Sigmoid colon (tissue), 7 donors: ENCODE measurements around the gene ITGA5. TPM values are rescaled to one million over a fixed set of nuclear protein-coding genes. Genes with fewer than 3 reads are reported as not detected.
A peak's percentile ranks its signal among the peaks of the same experiment; 100 is the strongest.

ENCODE experiments used
- DNase-seq: peaks from one replicate; pipeline ENCODE4 v3.0.0-alpha.2; 2019
- H3K27ac ChIP-seq, 4 donors: fragments of 200-600 bp; sonication (generic); one replicate each; pipeline ENCODE4 v1.5.1; 2016 to 2019; ENCODE audit warnings: mild to moderate bottlenecking in 1 of 4
- H3K27me3 ChIP-seq, 3 donors: fragments of 200-600 bp; sonication (generic); one replicate each; pipeline ENCODE4 v1.5.1; 2019; ENCODE audit warnings: mild to moderate bottlenecking in 1 of 3
- H3K36me3 ChIP-seq, 4 donors: fragments of 200-600 bp; sonication (generic); one replicate each; pipeline ENCODE4 v1.5.1; 2016 to 2019
- H3K4me1 ChIP-seq, 4 donors: fragments of 200-600 bp; sonication (generic); one replicate each; pipeline ENCODE4 v1.5.1; 2017 to 2019
- H3K4me3 ChIP-seq, 4 donors: fragments of 200-600 bp; sonication (generic); one replicate each; pipeline ENCODE4 v1.5.1; 2017 to 2019; ENCODE audit warnings: mild to moderate bottlenecking in 2 of 4, moderate library complexity in 1 of 4
- H3K9me3 ChIP-seq, 4 donors: fragments of 200-600 bp in 3 of 4; sonication (generic) in 3 of 4; one replicate each; pipeline versions ENCODE4 v1.5.1 to v1.6.1; 2013 to 2019
- CTCF ChIP-seq, 4 experiments: fragments of 450-650 bp in 3 of 4; fragments of 200-600 bp in 1 of 4; IDR thresholded peaks; one replicate each; pipeline ENCODE4 v1.5.1; 2016 to 2019; ENCODE audit warnings: antibody characterized with exemption in 4 of 4, mild to moderate bottlenecking in 3 of 4, moderate library complexity in 2 of 4
- EP300 ChIP-seq, 4 donors: sonication (generic); formaldehyde crosslinking; IDR thresholded peaks; one replicate each; pipeline ENCODE4 v1.6.1; 2017; ENCODE audit warnings: antibody characterized with exemption in 4 of 4
- POLR2A ChIP-seq, 2 donors: fragments of 450-650 bp; IDR thresholded peaks; one replicate each; pipeline ENCODE4 v1.6.1; 2016; ENCODE audit warnings: antibody characterized with exemption in 2 of 2, mild to moderate bottlenecking in 2 of 2, moderate library complexity in 2 of 2
- POLR2AphosphoS5 ChIP-seq, 4 donors: sonication (generic); formaldehyde crosslinking; IDR thresholded peaks; one replicate each; pipeline ENCODE4 v1.6.1; 2017; ENCODE audit warnings: antibody characterized with exemption in 4 of 4
- WGBS, 2 donors: extraction: QIAGEN DNeasy Blood & Tissue Kit; methylation state at CpG; one replicate each; pipeline ENCODE4 v1.1.7; 2013; 5-methylcytosine and 5-hydroxymethylcytosine counted together
- intact Hi-C: fragments of 100-400 bp; cut with DNase I; formaldehyde crosslinking; loops from one replicate; pipeline ENCODE4 v1.15.1; 2023
- polyA plus RNA-seq, 3 donors: library from polyadenylated mRNA; stranded (reverse); fragments of 200-250 nt; gene quantifications; one replicate each; pipeline ENCODE4 v1.2.3, GENCODE V29; 2013
- total RNA-seq, 4 donors: library from RNA; depleted of rRNA; stranded (reverse); fragments of >200 nt; gene quantifications; one replicate each; pipeline ENCODE4 v1.1.0, GENCODE V29; 2016
- donor health status: healthy with polysubstance abuse.
- donor health status: Bipolar disorder and iron deficiency.
- donor health status: healthy.

The ITGA5 gene
- total and polyA plus RNA-seq, 7 donors, result 7.4 to 765 (median 200) TPM

GRCh38 chr12:54424224-54424623 is 5.2 kb upstream of the ITGA5 start:
- peak overlapping the region; percentile 22 to 100 (median 100) for H3K27ac ChIP-seq
- H3K4me1 ChIP-seq, result peaks cover 0 to 95% (median 88%) of the 10 kb centered on the region in 4 donors
- no peaks in the 10 kb centered on the region for H3K27me3 ChIP-seq
- intact Hi-C loops, result no loop called here
- H3K9me3 ChIP-seq, result no peaks in the 10 kb centered on the region
- TF ChIP-seq POLR2A (IDR thresholded peaks at IDR 0.05), result no peak
- no peak for TF ChIP-seq CTCF (IDR thresholded peaks at IDR 0.05)
- TF ChIP-seq POLR2AphosphoS5 (IDR thresholded peaks at IDR 0.05), result no peak
- TF ChIP-seq EP300 (IDR thresholded peaks at IDR 0.05), result no peak
- DNase-seq, result peak; percentile 66
- H3K36me3 ChIP-seq, result no peaks in the 10 kb centered on the region
- WGBS, 2 donors, result 55 to 67% methylated on average over 3 of the region's 3 CpGs
- no peak overlapping the region for H3K4me3 ChIP-seq

GRCh38 chr12:54423816-54424150 is 4.7 kb upstream of the ITGA5 start:
- DNase-seq, result peak; percentile 26
- intact Hi-C loops, result no loop called here
- no peaks in the 10 kb centered on the region for H3K9me3 ChIP-seq
- no peaks in the 10 kb centered on the region for H3K27me3 ChIP-seq
- 45 to 76% methylated on average over 5 of the region's 5 CpGs for WGBS, 2 donors
- H3K4me1 ChIP-seq, result peaks cover 0 to 90% (median 84%) of the 10 kb centered on the region in 4 donors
- no peaks in the 10 kb centered on the region for H3K36me3 ChIP-seq
- TF ChIP-seq EP300 (IDR thresholded peaks at IDR 0.05) (no peak), POLR2AphosphoS5 (IDR thresholded peaks at IDR 0.05) (no peak), POLR2A (IDR thresholded peaks at IDR 0.05) (no peak)
- no peak overlapping the region for H3K4me3 ChIP-seq
- peak overlapping the region; percentile 22 to 100 (median 100) for H3K27ac ChIP-seq

DNA sequence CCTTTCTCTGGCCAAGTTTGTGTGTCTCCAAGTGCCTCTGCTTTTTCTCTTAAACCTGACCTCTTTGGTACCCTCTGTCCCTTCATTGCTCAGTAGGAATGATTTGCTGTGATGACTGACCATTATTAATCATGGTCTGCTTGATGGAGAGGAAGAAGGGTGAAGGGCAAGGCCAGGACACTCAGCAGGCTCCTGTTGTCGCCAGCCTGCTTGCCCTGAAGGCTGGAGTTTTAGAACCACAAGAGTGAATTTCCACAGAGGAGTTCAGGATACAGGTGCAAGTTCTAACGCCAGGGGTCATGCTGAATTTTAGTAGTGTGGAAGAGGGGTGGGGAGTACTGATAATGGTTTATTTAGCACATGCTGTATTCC is 2.8 kb upstream of the ITGA5 start:
- Histone ChIP-seq H3K4me3 (peak overlapping the region in 2 of 4 donors; percentile 96 to 100), H3K4me1 (peaks cover 0 to 75% (median 65%) of the 10 kb centered on the region in 4 donors), H3K27ac (peak overlapping the region; percentile 96 to 100 (median 100)), H3K27me3 (no peaks in the 10 kb centered on the region), H3K36me3 (peaks cover 0 to 2% (median 0%) of the 10 kb centered on the region in 4 donors), H3K9me3 (no peaks in the 10 kb centered on the region)
- peak; percentile 50 for DNase-seq
- intact Hi-C loops, result no loop called here
- WGBS, 2 donors, result 64 to 74% methylated on average over 2 of the region's 2 CpGs
- TF ChIP-seq CTCF (IDR thresholded peaks at IDR 0.05) (no peak), POLR2A (IDR thresholded peaks at IDR 0.05) (no peak), POLR2AphosphoS5 (IDR thresholded peaks at IDR 0.05) (no peak), EP300 (IDR thresholded peaks at IDR 0.05) (no peak)

DNA sequence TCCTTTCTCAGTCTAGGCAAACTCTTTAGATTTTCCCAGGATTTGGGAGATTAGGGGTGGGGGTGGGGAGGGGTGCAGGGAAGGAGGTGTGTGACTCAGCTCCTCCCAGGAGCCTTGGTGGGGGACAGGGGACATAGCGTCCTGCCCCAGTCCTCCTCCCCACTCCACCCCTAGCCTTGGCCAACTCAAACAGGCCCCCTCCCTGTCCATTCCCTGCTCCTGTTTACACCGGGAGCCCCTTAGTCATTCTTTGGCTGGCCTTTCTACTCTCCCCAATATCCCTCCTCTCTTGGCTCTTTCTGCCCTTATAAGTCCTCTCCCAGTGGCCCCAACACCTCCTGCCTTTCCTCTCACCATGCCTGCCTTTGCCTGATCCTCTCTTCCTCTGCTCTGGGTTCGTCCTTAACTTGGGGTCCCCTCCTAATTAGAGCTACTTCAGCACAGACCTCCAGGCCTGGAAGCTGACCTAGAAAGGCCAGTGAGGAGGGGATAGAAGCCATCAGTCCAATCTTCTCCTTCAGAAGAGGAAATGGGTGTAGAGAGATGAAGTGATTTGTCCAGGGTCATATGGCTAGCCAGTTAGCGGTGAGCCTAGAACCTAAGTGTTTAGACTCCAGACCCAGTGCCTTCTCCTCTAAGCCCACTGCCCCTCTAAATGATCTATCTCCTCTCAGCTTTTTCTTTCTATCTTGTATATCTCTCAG is 2.3 kb upstream of the ITGA5 start:
- TF ChIP-seq POLR2AphosphoS5 (IDR thresholded peaks at IDR 0.05), result peak; percentile 57 to 84 (median 72)
- peak in 1 of 2 donors; percentile 18 for TF ChIP-seq POLR2A (IDR thresholded peaks at IDR 0.05)
- peak; percentile 72 to 95 (median 87) for TF ChIP-seq EP300 (IDR thresholded peaks at IDR 0.05)
- TF ChIP-seq CTCF (IDR thresholded peaks at IDR 0.05), result no peak
- H3K27me3 ChIP-seq, result no peaks in the 10 kb centered on the region
- peak; percentile 97 for DNase-seq
- H3K27ac ChIP-seq, result peak overlapping the region; percentile 96 to 100 (median 100)
- intact Hi-C loops, result no loop called here
- H3K4me3 ChIP-seq, result peak overlapping the region in 2 of 4 donors; percentile 96 to 100
- H3K4me1 ChIP-seq, result peaks cover 0 to 75% (median 62%) of the 10 kb centered on the region in 4 donors
- peaks cover 0 to 4% (median 1%) of the 10 kb centered on the region in 4 donors for H3K36me3 ChIP-seq
- WGBS, 2 donors, result 63 to 68% methylated on average over 4 of the region's 4 CpGs
- no peaks in the 10 kb centered on the region for H3K9me3 ChIP-seq

DNA sequence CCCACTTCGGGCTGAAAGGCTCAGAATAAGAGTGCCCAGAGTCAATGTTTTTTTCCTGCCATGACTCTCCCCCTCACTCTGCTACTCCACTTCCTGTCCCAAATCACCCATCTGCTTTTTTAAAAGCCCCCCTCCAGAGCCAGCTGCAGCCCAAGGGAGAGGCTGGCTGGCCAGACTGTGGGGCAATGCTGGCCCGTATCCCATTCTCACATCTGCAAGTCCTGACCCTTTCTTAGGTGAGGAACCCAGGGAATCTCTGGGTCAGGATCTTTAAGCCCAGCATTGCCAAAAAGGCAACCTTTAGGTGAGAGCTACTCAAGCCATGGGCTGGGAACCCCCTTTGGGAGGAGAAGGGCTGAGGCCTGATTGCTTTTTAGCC is 1.7 kb upstream of the ITGA5 start:
- no peaks in the 10 kb centered on the region for H3K9me3 ChIP-seq
- no peak for TF ChIP-seq POLR2A (IDR thresholded peaks at IDR 0.05)
- no peak for TF ChIP-seq POLR2AphosphoS5 (IDR thresholded peaks at IDR 0.05)
- TF ChIP-seq EP300 (IDR thresholded peaks at IDR 0.05), result no peak
- TF ChIP-seq CTCF (IDR thresholded peaks at IDR 0.05), result no peak
- peak; percentile 90 for DNase-seq
- peak overlapping the region; percentile 96 to 100 (median 100) for H3K27ac ChIP-seq
- H3K27me3 ChIP-seq, result no peaks in the 10 kb centered on the region
- H3K4me3 ChIP-seq, result peak overlapping the region; percentile 96 to 100 (median 100)
- peaks cover 0 to 75% (median 62%) of the 10 kb centered on the region in 4 donors for H3K4me1 ChIP-seq
- 41 to 66% methylated on average over 2 of the region's 2 CpGs for WGBS, 2 donors
- peaks cover 0 to 6% (median 1%) of the 10 kb centered on the region in 4 donors for H3K36me3 ChIP-seq
- intact Hi-C loops, result no loop called here
